Right atrium auricular region (tissue), 2 donors: ENCODE results near the gene RC3H1. TPM values are rescaled to one million over a fixed set of nuclear protein-coding genes. Genes with fewer than 3 reads are reported as not detected.

ENCODE experiments used
- DNase-seq: peaks from one replicate; pipeline ENCODE4 v3.0.0-alpha.2; 2019; ENCODE audit warnings: low spot score
- H3K27ac ChIP-seq, 2 donors: fragments of 200-600 bp; sonication (generic); 1 replicate in 1 of 2; 2 replicates in 1 of 2; pipeline ENCODE4 v1.5.1; 2016 to 2019
- H3K27me3 ChIP-seq, 2 donors: fragments of 200-600 bp; sonication (generic); one replicate each; pipeline versions ENCODE4 v1.5.1 to v1.6.0; 2017 to 2019
- H3K36me3 ChIP-seq: fragments of 200-600 bp; sonication (generic); one replicate; pipeline ENCODE4 v1.5.1; 2016
- H3K4me1 ChIP-seq, 2 donors: fragments of 200-600 bp; sonication (generic); one replicate each; pipeline versions ENCODE4 v1.5.1 to v1.6.0; 2017 to 2019
- H3K4me3 ChIP-seq, 2 donors: fragments of 200-600 bp; sonication (generic); 1 replicate in 1 of 2; 2 replicates in 1 of 2; pipeline ENCODE4 v1.5.1; 2017 to 2019; ENCODE audit warnings: mild to moderate bottlenecking in 1 of 2, moderate library complexity in 1 of 2
- H3K9me3 ChIP-seq, 2 donors: fragments of 200-600 bp; sonication (generic); one replicate each; pipeline ENCODE4 v1.5.1; 2019
- CTCF ChIP-seq, 2 donors: fragments of 200-600 bp; sonication (generic); IDR thresholded peaks; one replicate each; pipeline ENCODE4 v1.5.1; 2019; ENCODE audit warnings: antibody characterized with exemption in 2 of 2
- total RNA-seq, 2 donors: library from RNA; depleted of rRNA; stranded (reverse); fragments of >200 nt; gene quantifications; one replicate each; pipeline ENCODE4 v1.1.0, GENCODE V29; 2016

RC3H1 gene
- total RNA-seq, 2 donors from 2014 or later: 14.6 to 15.6 TPM

- DNase-seq: no peak
- no peak for TF ChIP-seq CTCF (IDR thresholded peaks at IDR 0.05)
- Histone ChIP-seq H3K27me3 (no peaks in the 10 kb centered on the region), H3K4me3 (no peak overlapping the region), H3K36me3 (no peaks in the 10 kb centered on the region), H3K4me1 (peaks cover 0 to 45% of the 10 kb centered on the region in 2 donors), H3K27ac (no peak overlapping the region), H3K9me3 (no peaks in the 10 kb centered on the region)
Observed at GRCh38 chr1:174017231-174017970, 4.8 kb downstream of the RC3H1 start.

- no peaks in the 10 kb centered on the region for H3K36me3 ChIP-seq
- H3K4me1 ChIP-seq: peaks cover 0 to 34% of the 10 kb centered on the region in 2 donors
- DNase-seq: no peak
- no peaks in the 10 kb centered on the region for H3K27me3 ChIP-seq
- H3K9me3 ChIP-seq: no peaks in the 10 kb centered on the region
- no peak for TF ChIP-seq CTCF (IDR thresholded peaks at IDR 0.05)
- no peak overlapping the region for H3K27ac ChIP-seq
- H3K4me3 ChIP-seq: no peak overlapping the region
Observed at GRCh38 chr1:174013864-174014418, 8.2 kb downstream of the RC3H1 start.

- no peaks in the 10 kb centered on the region for H3K36me3 ChIP-seq
- H3K9me3 ChIP-seq: no peaks in the 10 kb centered on the region
- H3K27me3 ChIP-seq: no peaks in the 10 kb centered on the region
- H3K27ac ChIP-seq: no peak overlapping the region
- no peak overlapping the region for H3K4me3 ChIP-seq
- no peak for DNase-seq
- no peak for TF ChIP-seq CTCF (IDR thresholded peaks at IDR 0.05)
- H3K4me1 ChIP-seq: peaks cover 0 to 29% of the 10 kb centered on the region in 2 donors
Observed at GRCh38 chr1:174008979-174009378, 13.2 kb downstream of the RC3H1 start.

GRCh38 chr1:174008269-174008668, 13.9 kb downstream of the RC3H1 start:
- TF ChIP-seq CTCF (IDR thresholded peaks at IDR 0.05): no peak
- no peak for DNase-seq
- H3K27ac ChIP-seq: no peak overlapping the region
- no peak overlapping the region for H3K4me3 ChIP-seq
- H3K9me3 ChIP-seq: no peaks in the 10 kb centered on the region
- peaks cover 0 to 32% of the 10 kb centered on the region in 2 donors for H3K4me1 ChIP-seq
- no peaks in the 10 kb centered on the region for H3K27me3 ChIP-seq
- no peaks in the 10 kb centered on the region for H3K36me3 ChIP-seq

- H3K4me3 ChIP-seq: no peak overlapping the region
- H3K9me3 ChIP-seq: no peaks in the 10 kb centered on the region
- no peaks in the 10 kb centered on the region for H3K36me3 ChIP-seq
- peaks cover 0 to 37% of the 10 kb centered on the region in 2 donors for H3K4me1 ChIP-seq
- no peak for TF ChIP-seq CTCF (IDR thresholded peaks at IDR 0.05)
- DNase-seq: no peak
- no peaks in the 10 kb centered on the region for H3K27me3 ChIP-seq
- no peak overlapping the region for H3K27ac ChIP-seq
Observed at GRCh38 chr1:174007851-174008250, 14.3 kb downstream of the RC3H1 start.
